Measurements from ENCODE around the gene HCRTR1.

HCRTR1 gene

DNA sequence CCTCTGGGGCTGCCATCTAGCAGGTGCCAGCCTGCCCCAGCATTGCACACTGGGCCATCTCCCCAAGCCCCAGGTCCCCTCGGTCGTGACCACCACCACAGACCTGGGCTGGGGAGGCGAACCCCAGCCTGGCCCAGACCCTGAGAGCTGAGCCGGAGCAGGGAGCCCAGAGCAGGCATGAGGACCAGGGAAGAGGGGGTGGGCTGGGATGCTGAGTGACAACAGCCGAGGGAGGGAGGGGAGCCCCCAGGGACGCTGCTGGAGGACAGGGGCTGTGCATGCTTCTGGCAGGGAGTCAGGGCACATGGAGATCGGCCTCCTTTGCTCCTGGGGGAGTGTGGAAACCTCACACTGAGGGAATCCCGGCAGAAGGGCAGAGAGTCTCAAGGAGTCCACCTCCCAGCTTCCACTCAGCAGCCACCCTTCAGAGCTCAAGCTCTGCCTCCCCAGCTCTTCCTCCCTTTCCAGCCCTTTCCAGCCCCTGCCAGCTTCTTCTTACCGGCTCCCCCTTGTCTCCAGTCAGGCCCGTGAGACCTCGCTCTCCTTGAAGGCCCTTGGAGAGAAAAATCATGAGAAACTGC, 50.9 kb downstream of the HCRTR1 start:
- DNase-seq, result no peak

DNA sequence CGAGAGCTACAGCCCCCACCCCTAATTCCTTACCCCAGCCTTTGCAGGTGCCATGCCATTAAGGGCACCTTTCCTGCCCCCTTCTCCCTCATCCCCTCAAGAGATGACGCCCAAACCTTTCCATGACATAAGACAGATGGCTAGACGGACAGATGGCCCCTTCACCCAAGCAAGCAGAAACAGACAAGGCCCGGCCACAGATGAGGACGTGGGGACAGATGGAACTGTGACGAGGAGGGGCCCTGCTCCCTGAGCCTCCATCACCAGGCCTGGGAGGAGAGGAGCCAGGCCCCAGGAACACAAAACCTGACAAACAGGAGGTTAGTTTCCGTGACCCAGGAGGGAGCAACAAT, 51.9 kb downstream of the HCRTR1 start:
- no peak for DNase-seq

DNA sequence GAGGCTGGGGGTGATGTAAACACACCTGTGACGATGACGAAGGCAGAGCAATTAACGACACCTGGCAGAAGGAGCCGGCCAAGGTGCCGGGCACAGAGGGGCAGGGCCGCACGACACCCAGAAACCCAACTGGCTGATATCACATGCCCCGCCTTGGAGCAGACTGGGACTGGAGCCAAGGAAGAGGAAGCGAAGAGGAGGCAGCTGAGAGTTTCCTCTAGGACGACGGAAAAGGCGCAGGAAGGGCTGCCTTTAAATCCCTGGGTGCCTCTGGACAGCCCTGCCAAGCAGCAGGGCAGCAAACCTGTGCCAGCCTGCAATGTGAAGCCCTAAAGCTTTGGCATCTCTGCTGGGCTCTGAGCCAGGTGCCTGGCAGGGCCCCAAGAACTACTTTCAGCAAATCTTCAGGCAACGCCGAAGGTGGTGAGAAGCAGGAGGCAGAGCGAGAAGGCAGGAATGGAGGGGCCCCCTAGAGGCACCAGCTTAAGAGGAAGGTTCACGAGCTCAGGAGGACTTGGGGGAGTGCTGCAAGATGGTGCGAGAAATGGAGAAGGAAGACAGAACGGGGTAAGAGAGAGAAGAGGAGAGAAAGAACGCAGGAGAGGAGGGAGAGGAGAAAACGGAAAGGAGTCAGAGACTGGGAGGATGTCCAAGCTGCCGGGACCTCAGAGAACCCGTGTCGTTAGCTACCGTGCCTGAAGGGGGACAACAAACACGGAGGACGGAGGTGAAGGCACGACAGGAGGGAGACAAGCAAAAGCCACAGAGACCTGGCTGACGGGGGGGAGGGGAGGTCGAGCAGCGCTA, 52.5 kb downstream of the HCRTR1 start:
- DNase-seq, result peak; percentile 21

DNA sequence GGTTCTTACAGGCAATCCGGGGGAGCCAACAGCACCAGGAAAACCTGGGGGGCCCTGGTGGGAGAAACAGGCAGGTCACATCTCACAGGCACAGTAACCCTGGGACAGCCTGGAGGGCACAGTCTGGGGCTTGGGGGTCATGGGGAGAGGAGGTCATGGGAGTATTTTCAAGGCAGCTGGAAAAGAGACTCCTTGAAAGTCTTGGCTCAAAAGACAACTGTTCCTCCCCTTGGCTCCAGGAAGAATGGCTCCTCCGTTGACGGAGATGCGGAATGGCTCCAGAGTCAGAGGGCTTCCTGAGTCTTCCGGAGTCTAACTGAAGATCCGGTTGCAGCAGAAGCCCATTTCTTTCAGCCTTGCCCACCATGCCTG, 53.1 kb downstream of the HCRTR1 start:
- DNase-seq, result no peak

DNA sequence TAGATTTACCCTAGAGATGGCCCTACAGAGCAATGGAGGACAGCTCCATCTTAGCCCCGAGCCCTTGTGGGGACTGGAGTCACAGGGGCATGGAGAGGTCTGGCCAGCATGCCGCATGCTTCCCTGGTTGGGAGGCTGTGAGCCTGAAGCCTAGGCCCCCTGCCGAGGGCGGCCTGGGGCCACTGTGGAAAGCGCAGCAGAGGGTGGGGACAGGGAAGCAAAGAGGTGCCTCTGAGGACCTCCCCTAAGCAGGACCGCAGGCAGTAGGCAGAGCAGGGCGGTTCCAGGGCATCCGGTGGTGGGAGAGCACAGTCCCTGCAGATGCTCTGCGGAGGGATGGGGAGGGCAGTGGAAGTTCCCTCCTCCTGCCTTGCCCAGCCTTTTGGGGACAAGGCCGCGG, 53.7 kb downstream of the HCRTR1 start:
- DNase-seq, result no peak

DNA sequence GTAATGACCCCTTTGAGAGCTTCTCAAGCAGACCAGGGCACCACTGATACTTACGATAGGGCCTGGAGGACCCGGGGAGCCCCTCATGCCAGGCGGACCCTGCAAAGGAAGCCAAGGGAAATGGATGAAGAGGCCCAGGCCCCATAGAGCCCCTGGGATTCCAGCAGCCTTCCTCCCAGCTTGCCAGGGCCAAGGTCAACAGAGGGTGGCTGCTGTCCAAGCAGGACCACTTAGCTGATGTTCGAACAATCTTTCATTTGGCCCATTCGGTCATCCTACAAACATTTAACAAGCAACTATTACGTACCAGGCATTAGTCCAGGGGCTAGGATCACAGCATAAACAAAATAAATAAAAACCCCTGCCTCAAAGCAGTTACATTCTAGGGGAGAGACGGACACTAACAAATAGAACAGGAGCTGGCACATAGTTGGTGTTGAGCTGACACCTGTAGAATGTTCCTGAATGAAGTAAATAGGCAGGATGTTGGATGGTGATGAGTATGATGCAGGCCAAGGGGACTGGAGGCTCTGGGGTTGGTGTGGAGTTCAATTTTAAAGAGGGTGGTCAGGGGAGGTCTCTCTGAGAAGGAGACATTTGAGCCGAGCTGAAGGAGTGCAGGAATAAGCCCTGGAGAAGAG, 54.2 kb downstream of the HCRTR1 start:
- no peak for DNase-seq

DNA sequence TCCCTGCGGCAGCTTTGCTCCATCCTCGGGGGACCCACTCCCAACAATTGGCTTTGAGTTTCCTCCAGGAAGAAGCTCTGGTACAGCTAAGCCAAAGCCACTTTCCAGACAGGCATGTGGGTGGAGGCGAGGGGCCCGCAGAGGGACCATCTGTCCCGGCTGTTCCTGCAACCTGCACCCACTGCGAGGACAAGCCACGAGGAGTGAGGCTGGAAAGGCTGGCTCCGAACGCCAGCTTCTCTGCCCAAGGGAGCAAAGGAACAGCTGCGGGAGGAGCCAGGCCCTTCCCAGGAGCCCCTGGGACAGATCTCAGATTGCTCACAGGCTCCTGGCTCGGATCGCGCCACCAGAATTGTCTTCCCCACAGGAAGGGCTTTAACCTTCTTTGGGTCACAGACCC, 55.5 kb downstream of the HCRTR1 start:
- DNase-seq, result no peak

DNA sequence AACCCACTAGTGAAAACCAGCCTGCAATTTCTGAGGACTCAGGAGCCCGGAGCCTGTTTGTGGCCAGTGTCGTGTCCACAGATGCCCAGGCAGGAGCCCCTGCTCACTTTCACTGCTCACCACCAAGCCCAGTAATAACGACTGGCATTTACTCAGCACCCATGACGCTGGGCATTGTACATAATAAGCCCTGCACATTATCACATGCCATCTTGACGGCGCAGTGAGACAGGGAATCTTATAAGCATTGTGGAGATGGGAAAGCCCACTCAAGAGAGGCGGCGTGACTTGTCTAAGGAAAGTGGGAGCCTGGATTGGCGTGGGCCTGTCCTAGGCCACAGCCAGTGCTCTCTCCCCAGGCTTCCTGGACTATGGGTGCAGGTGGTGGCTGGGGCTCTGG, 55.9 kb downstream of the HCRTR1 start:
- no peak for DNase-seq

DNA sequence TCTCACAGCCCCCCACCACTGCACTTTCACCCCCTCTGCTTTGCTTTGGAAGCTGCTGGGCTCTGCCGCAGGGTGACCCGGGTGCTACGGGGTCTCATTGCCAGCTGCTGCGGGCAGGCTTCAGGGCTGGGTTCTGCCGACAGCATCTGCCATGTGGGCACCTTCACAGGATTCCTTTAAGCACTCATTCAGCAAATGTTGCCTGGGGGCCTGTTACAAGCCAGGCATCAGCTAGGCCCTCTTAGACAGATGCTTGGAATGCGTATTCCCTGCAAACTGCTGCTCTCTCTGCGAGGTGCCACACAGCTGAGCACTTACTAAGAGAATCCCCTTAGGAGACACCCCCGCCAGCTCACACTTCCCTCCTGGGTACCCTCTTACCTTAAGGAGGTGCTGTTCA, 57.1 kb downstream of the HCRTR1 start:
- DNase-seq, result no peak

DNA sequence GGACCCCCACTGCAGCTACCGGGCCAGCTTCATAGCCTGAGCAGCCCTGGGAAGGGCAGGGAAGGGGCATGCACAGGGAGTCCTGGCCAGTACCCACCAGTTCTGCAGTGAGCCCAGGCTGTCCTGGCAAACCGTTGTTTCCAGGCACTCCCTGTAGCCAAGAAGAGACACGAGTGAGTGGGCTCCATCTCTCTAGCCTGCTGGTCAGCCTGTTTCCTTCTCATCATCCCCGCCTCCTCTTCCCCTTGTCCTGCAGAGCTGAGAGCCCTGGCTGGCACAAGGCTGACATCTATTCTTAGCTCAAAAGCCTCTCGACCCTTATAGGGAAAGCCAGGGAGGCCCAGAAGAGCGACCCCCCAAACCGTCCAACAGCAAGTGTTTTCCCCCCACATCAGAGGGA, 57.7 kb downstream of the HCRTR1 start:
- no peak for DNase-seq

DNA sequence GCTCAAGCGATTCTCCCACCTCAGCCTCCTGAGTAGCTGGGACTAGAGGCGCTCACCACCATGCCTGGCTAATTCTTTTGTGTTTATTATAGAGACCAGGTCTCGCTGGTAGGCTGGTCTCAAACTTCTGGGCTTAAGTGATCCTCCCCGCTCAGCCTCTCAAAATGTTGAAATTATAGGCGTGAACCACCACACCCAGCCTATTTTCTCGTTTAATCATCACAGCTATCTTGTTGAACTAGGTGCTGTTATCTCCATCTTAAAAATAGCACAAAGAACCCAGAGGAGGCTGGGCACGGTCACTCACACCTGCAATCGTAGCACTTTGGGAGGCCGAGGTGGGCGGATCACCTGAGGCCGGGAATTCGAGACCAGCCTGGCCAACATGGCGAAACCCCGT, 58.3 kb downstream of the HCRTR1 start:
- no peak for DNase-seq

Measured in CD4-positive, alpha-beta T cell treated with Interleukin-10 for 1 hour (primary cell).